GM18907 (cell line): ENCODE data around the gene MRM1.

ENCODE experiments used
- ATAC-seq: cut with Tn5 transposase; IDR thresholded peaks from one replicate; pipeline ENCODE4 v1.9.1; 2021; ENCODE audit warnings: mild to moderate bottlenecking, moderate library complexity; ENCODE audit not compliant: unreplicated experiment

Gene MRM1

DNA sequence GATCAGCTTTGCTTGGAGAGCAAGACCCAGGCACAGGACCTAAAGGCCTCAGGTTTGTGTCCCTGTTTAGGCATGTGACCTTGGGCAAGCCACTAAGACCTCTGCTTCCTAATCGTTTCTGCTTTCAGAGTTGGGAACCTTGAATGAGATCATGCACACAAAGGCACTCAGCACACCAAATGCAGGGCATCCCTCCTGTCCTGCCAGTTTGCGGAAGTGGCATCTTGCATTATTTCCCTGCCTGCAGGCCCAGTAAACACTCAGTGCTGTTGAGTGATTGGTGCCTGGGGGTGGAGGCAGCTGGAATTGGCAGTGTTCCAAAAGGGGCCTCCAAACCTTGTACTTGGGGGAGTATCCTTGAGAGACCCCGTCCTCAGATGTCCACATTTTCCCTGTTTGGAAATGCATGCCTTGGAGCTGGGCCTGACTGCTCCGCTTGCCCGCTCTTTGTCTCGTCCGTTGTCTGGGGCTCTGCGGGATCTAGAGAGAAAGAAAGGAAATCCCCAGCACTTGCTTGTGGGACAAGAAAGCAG lies 28.7 kb downstream of the MRM1 start:
- no peak for ATAC-seq

- no peak for ATAC-seq
Observed at GRCh38 chr17:36631022-36631421, 29.6 kb downstream of the MRM1 start.

DNA sequence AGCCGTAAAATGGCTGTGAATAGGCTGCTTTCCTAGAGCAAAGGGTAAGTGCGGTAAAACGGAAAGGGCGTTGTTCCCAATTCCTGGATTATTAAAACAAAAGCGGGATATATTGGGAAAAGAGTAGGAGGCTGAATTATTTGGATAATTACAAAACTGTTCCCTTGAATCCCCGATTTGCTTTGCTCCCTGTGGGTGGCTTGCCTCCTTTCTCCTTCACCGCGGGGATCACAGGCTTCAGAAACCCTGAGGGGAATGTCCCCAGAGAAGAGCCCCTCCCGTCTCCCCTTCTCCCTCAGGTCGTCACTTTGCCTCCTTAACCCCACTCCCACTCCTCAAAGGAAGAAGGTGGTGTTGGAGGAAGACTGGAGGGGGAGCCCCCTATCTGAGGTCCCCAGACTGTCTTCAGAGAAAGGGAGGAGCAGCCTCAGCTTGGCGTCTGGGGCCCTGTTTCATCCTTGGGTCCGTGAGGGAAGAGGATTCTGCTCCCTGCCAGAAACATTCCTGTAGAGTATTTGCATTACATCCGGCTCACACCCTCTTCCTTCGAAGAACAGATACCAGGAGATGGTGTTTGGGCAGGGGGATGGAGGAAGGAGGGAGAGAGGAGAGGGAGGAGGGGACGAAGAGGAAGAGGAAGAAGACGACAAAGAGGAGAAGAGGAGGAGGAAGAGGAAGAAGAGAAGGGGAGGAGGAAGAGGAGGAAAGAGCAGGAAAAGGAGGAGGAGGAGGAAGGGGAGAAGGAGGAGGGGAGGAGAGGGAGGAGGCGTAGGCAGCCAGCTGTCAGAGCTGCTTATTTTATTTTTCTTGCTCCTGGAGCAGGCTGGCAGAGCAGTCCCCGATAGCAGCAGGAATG lies 31.8 kb downstream of the MRM1 start:
- no peak for ATAC-seq

- ATAC-seq = no peak
Observed at GRCh38 chr17:36640346-36640745, 39.0 kb downstream of the MRM1 start.

- no peak for ATAC-seq
Observed at GRCh38 chr17:36640836-36641235, 39.5 kb downstream of the MRM1 start.

DNA sequence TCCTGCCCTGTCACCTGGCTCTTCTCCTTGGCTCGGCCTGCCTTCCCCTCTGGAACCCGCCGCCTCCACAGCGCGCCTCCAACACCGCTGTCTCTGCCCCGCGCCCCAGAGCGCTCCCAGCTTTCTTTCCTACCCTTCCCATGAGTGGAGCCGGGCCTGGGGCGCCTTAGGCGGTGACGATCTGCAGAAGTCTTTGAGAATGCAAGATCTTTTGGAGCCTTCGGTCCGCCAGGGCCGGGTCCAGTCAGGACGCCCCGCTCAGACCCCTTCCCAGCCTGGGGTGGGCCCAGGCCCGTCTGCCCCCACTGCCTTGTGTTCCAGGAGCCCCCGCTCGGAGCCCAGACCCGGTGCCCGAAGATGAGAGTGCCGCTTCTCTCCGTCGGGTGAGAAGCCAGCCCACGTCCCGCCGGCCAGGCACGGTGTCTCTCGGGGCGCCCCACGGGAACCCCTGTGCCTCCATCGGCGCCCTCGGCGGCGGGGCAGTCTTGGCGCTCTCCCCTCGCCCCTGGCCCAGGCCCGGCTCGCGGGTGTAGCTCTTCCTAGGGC lies 40.0 kb downstream of the MRM1 start:
- ATAC-seq = no peak

DNA sequence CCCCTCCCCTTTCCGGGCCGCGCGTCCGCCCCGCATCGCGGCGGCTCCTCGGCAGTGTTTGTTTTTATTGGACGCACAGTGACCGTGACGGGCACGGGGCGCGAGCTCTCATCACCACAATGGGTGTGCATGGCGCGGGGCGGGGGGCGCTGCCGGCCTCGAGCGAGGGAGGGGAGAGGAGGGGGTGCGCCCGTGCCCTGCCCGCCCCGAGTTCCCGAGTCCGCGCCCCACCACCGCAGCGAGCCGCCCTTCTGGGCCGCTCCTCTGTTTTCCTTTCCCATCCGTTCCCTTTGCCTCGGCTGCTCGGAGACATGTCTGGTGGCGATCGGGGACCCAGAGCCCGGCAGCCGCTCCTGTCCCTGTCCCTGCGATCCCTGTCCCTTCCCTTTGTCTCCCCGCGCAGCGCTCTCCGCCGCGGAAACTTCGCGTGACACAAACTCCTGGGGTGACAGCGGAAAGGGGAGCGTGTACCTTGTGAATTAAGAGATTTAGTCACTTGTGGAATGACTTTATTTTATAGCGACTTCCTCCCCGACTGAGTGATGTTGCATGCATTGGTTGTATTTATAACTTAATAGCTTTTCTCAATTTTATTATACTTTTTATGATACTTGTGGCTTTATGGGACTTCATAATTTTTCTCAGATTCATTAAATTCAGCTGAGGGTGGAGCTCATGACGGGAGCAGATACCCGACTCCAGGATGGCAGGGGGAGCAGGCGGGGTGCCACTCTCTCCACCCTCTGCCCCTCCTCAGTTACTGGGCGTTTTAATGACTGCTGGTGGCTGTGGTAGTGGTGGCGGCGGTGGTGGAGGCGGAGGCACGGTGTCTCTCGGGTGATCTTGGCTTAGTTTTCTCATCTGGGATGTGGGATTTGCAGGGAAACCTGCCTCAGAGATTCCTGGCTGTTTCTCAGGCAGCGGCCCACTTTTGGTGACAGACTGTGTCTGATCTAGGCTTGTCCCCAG lies 40.8 kb downstream of the MRM1 start:
- ATAC-seq = no peak

GRCh38 chr17:36643086-36643685 lies 41.8 kb downstream of the MRM1 start:
- ATAC-seq = no peak

DNA sequence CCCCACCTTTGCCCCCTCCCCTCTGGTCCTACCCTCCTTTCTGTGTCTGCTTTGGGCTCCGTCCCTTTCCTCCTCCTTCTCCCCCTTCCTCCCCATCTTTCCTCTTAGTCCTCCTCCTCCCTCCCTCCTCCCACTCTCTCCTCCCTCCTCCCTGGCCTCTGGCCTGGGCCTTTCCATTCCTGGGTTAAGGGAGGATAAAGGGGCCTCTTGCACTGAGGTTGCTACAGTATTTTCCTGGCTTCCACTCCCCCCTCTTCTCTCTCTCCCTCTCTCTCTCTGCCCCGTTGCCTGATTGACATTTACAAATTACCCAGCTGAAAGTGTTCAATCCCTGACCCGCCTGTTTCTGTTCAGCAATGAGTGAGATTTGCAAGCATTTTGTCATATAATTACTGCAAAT lies 44.0 kb downstream of the MRM1 start:
- ATAC-seq = no peak

GRCh38 chr17:36647636-36648035 lies 46.3 kb downstream of the MRM1 start:
- no peak for ATAC-seq

GRCh38 chr17:36650096-36650775 lies 48.9 kb downstream of the MRM1 start:
- no peak for ATAC-seq

GRCh38 chr17:36653374-36653773 lies 52.0 kb downstream of the MRM1 start:
- ATAC-seq = no peak

GRCh38 chr17:36653856-36654255 lies 52.5 kb downstream of the MRM1 start:
- no peak for ATAC-seq

DNA sequence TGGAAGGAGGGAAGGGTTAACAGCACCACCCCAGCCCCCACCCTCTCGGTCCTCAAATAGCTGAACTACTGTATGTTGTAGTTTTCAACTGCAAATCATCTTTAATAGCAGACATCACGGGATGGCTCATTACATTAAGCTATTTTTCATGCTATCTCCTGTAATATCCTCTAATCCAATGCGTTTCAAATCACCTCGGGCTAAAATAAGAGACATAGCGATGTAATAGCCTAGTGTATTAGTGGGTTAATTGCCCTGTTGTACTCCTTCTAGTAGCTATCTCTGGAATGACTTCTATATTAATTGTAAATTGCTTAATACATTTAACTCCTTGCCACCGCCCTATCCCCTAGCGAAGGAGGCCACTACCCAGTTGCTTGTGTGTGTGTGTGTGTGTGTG lies 54.3 kb downstream of the MRM1 start:
- ATAC-seq = no peak

GRCh38 chr17:36657390-36657762 lies 56.0 kb downstream of the MRM1 start:
- ATAC-seq = no peak

GRCh38 chr17:36657763-36658490 lies 56.5 kb downstream of the MRM1 start:
- no peak for ATAC-seq
